ENCODE data around the gene CYFIP2.

The CYFIP2 gene

DNA sequence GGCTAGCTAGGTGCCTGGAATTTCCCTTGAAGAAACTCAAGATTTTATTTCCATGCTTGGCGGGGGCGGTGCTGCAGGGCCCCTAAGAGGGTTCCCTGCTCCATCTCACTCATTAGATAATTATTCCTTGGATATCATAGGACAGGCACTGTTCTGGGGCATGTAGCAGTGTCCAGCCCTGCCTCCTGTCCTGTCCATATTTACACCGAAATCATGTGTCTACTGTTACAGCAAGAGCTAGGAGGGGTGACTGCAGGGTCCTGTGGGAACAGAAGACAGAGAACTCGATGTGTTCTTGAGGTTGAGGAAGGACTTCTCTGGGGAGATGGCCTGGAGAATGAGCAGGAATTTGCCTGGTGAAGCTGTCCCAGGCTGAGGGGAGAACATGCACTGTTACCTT, 96.6 kb downstream of the CYFIP2 start:
- Histone ChIP-seq H3K36me3 (ENCODE audit: insufficient read depth, low read length) (peaks cover 99% of the 10 kb centered on the region), H3K4me2 (ENCODE audit: low read length) (no peak overlapping the region), H3K9me2 (ENCODE audit: low read depth, low read length) (no peaks in the 10 kb centered on the region), H3K9me3 (ENCODE audit: low read length) (no peaks in the 10 kb centered on the region), H4K20me1 (ENCODE audit: insufficient read depth, low read length) (no peaks in the 10 kb centered on the region), H3K79me2 (ENCODE audit: insufficient read depth, low read length) (no peaks in the 10 kb centered on the region), H2AFZ (ENCODE audit: low read length) (no peak overlapping the region), H3K27me3 (ENCODE audit: insufficient read depth, low read length) (no peaks in the 10 kb centered on the region), H3K9ac (ENCODE audit: low read length) (no peak overlapping the region), H3K27ac (ENCODE audit: low read depth, low read length, poor library complexity, severe bottlenecking) (no peak overlapping the region), H3F3A (ENCODE audit: insufficient read depth, low read length) (no peaks in the 10 kb centered on the region), H3K4me3 (ENCODE audit: low read depth, low read length, poor library complexity, severe bottlenecking) (no peak overlapping the region), H3K4me1 (ENCODE audit: insufficient read depth, low read length, severe bottlenecking) (no peaks in the 10 kb centered on the region)
- TF ChIP-seq, protein P1, sequence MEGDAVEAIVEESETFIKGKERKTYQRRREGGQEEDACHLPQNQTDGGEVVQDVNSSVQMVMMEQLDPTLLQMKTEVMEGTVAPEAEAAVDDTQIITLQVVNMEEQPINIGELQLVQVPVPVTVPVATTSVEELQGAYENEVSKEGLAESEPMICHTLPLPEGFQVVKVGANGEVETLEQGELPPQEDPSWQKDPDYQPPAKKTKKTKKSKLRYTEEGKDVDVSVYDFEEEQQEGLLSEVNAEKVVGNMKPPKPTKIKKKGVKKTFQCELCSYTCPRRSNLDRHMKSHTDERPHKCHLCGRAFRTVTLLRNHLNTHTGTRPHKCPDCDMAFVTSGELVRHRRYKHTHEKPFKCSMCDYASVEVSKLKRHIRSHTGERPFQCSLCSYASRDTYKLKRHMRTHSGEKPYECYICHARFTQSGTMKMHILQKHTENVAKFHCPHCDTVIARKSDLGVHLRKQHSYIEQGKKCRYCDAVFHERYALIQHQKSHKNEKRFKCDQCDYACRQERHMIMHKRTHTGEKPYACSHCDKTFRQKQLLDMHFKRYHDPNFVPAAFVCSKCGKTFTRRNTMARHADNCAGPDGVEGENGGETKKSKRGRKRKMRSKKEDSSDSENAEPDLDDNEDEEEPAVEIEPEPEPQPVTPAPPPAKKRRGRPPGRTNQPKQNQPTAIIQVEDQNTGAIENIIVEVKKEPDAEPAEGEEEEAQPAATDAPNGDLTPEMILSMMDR (IDR thresholded peaks at IDR 0.05; ENCODE audit: low read length), result no peak
- no peak for TF ChIP-seq EZH2 (IDR thresholded peaks at IDR 0.05; ENCODE audit: borderline replicate concordance, low read length)

DNA sequence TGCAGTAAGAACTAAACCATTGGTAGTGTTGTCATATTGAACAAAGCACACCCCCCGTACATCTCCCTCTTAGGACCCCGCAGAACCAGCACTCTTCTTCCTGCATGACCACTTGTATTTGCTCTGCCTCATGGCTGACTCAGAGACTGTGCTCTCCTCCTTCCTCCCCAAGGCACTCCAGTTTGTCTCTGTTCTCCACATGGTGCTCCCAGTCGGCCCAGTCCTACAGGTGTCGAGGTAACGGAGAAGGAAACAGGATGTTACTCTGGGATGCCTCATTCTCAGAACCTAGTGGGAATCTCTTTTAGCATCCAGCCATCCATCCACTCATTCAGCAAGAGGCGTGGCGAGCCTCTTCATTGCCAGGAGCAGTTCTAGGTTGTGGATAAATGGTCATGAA, 97.1 kb downstream of the CYFIP2 start:
- no peaks in the 10 kb centered on the region for H3K79me2 ChIP-seq (ENCODE audit: insufficient read depth, low read length)
- no peak overlapping the region for H3K27ac ChIP-seq (ENCODE audit: low read depth, low read length, poor library complexity, severe bottlenecking)
- H3K9me3 ChIP-seq (ENCODE audit: low read length), result no peaks in the 10 kb centered on the region
- TF ChIP-seq, protein P1 (IDR thresholded peaks at IDR 0.05; ENCODE audit: low read length), result no peak
- no peak for TF ChIP-seq EZH2 (IDR thresholded peaks at IDR 0.05; ENCODE audit: borderline replicate concordance, low read length)
- no peak overlapping the region for H3K4me2 ChIP-seq (ENCODE audit: low read length)
- H3K4me1 ChIP-seq (ENCODE audit: insufficient read depth, low read length, severe bottlenecking), result no peaks in the 10 kb centered on the region
- H3K27me3 ChIP-seq (ENCODE audit: insufficient read depth, low read length), result no peaks in the 10 kb centered on the region
- no peaks in the 10 kb centered on the region for H3F3A ChIP-seq (ENCODE audit: insufficient read depth, low read length)
- no peak overlapping the region for H2AFZ ChIP-seq (ENCODE audit: low read length)
- H3K9me2 ChIP-seq (ENCODE audit: low read depth, low read length), result no peaks in the 10 kb centered on the region
- H4K20me1 ChIP-seq (ENCODE audit: insufficient read depth, low read length), result no peaks in the 10 kb centered on the region
- H3K36me3 ChIP-seq (ENCODE audit: insufficient read depth, low read length), result peaks cover 99% of the 10 kb centered on the region
- H3K4me3 ChIP-seq (ENCODE audit: low read depth, low read length, poor library complexity, severe bottlenecking), result no peak overlapping the region
- no peak overlapping the region for H3K9ac ChIP-seq (ENCODE audit: low read length)

DNA sequence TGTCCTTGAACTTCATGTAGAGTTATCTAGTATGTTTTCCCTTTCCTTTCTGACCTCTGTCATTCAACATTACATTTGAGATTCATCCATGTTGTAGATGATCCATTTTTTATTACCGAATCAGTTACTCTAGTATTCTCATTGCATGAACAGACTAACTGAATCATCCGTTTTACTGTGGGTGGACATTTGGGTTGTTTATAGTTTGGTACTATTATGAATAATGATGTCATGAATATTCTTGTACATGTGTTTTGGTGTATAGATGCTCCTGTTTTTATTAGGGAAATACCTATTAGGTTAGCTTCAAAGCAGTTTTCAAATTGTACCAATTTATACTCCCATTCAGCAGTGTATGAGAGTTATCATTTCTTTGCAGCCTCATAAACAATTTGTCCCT, 99.8 kb downstream of the CYFIP2 start:
- Histone ChIP-seq H3K27ac (ENCODE audit: low read depth, low read length, poor library complexity, severe bottlenecking) (no peak overlapping the region), H3K36me3 (ENCODE audit: insufficient read depth, low read length) (peaks cover 98% of the 10 kb centered on the region), H3F3A (ENCODE audit: insufficient read depth, low read length) (no peaks in the 10 kb centered on the region), H3K9ac (ENCODE audit: low read length) (no peak overlapping the region), H3K4me2 (ENCODE audit: low read length) (no peak overlapping the region), H3K4me1 (ENCODE audit: insufficient read depth, low read length, severe bottlenecking) (no peaks in the 10 kb centered on the region), H3K79me2 (ENCODE audit: insufficient read depth, low read length) (no peaks in the 10 kb centered on the region), H4K20me1 (ENCODE audit: insufficient read depth, low read length) (no peaks in the 10 kb centered on the region), H2AFZ (ENCODE audit: low read length) (no peak overlapping the region), H3K9me3 (ENCODE audit: low read length) (no peaks in the 10 kb centered on the region), H3K27me3 (ENCODE audit: insufficient read depth, low read length) (no peaks in the 10 kb centered on the region), H3K9me2 (ENCODE audit: low read depth, low read length) (no peaks in the 10 kb centered on the region), H3K4me3 (ENCODE audit: low read depth, low read length, poor library complexity, severe bottlenecking) (no peak overlapping the region)
- TF ChIP-seq, protein P1 (IDR thresholded peaks at IDR 0.05; ENCODE audit: low read length), result no peak
- no peak for TF ChIP-seq EZH2 (IDR thresholded peaks at IDR 0.05; ENCODE audit: borderline replicate concordance, low read length)
